Activated CD4-positive, alpha-beta T cell treated with anti-CD3 and anti-CD28 coated beads, Interleukin-2, amount 50 U/mL, for 4 hours (primary cell): ENCODE data around the gene EBF4.
A peak's percentile ranks its signal among the peaks of the same experiment; 100 is the strongest.

Experiments
- DNase-seq, 2 experiments: peaks; one replicate each; pipeline ENCODE4 v3.0.0-alpha.2; 2020

EBF4 gene

GRCh38 chr20:2745060-2745910, 52.7 kb downstream of the EBF4 start:
- DNase-seq, result no peak

- DNase-seq, result no peak
These were observed 53.5 kb downstream of the EBF4 start for GRCh38 chr20:2745936-2746635.

GRCh38 chr20:2746636-2747265, 54.2 kb downstream of the EBF4 start:
- DNase-seq, result no peak

- DNase-seq, result no peak
These were observed 55.2 kb downstream of the EBF4 start for GRCh38 chr20:2747676-2748235.

GRCh38 chr20:2748551-2749342, 56.2 kb downstream of the EBF4 start:
- DNase-seq, result no peak

GRCh38 chr20:2749343-2749950, 56.9 kb downstream of the EBF4 start:
- DNase-seq, result no peak

- DNase-seq, result no peak
These were observed 57.4 kb downstream of the EBF4 start for GRCh38 chr20:2749951-2750490.

- DNase-seq, result peak in 1 of 2 experiments; percentile 2
These were observed 58.1 kb downstream of the EBF4 start for GRCh38 chr20:2750491-2751251.

GRCh38 chr20:2751347-2751877, 58.8 kb downstream of the EBF4 start:
- no peak for DNase-seq

- DNase-seq, result peak; percentile 52 to 56
These were observed 59.4 kb downstream of the EBF4 start for GRCh38 chr20:2751878-2752566.

GRCh38 chr20:2752567-2753460, 60.2 kb downstream of the EBF4 start:
- DNase-seq, result peak; percentile 30 to 34

- DNase-seq, result no peak
These were observed 61.0 kb downstream of the EBF4 start for GRCh38 chr20:2753461-2754040.

- no peak for DNase-seq
These were observed 61.8 kb downstream of the EBF4 start for GRCh38 chr20:2754424-2754823.

GRCh38 chr20:2755451-2756055, 63.0 kb downstream of the EBF4 start:
- DNase-seq, result no peak

GRCh38 chr20:2756056-2756611, 63.6 kb downstream of the EBF4 start:
- DNase-seq, result no peak

- DNase-seq, result no peak
These were observed 64.4 kb downstream of the EBF4 start for GRCh38 chr20:2757001-2757400.

GRCh38 chr20:2757969-2758368, 65.4 kb downstream of the EBF4 start:
- DNase-seq, result no peak

GRCh38 chr20:2759143-2759542, 66.6 kb downstream of the EBF4 start:
- DNase-seq, result no peak
